ENCODE measurements around the gene NCLN.
"Not testable (repeated sequence)": the region's sequence is repeated elsewhere in the genome, so short reads cannot be mapped to it uniquely, and the experiment has no call there.

The NCLN gene

DNA sequence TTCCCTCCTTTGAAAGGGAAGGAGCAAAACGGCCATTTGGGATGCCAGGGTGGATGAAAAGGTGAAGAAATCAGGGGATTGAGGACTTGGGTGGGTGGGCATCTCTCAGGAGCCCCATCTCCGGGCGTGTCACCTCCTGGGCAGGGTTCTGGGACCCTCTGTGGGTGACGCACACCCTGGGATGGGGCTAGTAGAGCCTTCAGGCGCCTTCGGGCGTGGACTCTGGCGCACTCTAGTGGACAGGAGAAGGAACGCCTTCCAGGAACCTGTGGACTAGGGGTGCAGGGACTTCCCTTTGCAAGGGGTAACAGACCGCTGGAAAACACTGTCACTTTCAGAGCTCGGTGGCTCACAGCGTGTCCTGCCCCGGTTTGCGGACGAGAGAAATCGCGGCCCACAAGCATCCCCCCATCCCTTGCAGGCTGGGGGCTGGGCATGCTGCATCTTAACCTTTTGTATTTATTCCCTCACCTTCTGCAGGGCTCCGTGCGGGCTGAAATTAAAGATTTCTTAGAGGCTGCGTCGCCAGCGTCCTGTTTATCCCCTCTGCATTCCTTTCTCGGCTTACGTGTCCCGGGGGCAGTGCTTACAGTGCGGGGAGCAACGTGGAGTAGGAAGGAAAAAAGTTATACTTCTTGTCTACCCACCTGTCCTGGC, 22.4 kb upstream of the NCLN start:
- TF ChIP-seq, protein P1, sequence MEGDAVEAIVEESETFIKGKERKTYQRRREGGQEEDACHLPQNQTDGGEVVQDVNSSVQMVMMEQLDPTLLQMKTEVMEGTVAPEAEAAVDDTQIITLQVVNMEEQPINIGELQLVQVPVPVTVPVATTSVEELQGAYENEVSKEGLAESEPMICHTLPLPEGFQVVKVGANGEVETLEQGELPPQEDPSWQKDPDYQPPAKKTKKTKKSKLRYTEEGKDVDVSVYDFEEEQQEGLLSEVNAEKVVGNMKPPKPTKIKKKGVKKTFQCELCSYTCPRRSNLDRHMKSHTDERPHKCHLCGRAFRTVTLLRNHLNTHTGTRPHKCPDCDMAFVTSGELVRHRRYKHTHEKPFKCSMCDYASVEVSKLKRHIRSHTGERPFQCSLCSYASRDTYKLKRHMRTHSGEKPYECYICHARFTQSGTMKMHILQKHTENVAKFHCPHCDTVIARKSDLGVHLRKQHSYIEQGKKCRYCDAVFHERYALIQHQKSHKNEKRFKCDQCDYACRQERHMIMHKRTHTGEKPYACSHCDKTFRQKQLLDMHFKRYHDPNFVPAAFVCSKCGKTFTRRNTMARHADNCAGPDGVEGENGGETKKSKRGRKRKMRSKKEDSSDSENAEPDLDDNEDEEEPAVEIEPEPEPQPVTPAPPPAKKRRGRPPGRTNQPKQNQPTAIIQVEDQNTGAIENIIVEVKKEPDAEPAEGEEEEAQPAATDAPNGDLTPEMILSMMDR (IDR thresholded peaks at IDR 0.05; ENCODE audit: insufficient read depth, low read depth, low read length, missing control alignments): peak; percentile 98
- peak; percentile 85 for DNase-seq (ENCODE audit: low read depth)
- H3K4me3 ChIP-seq (ENCODE audit: low read depth, low read length): no peak overlapping the region

DNA sequence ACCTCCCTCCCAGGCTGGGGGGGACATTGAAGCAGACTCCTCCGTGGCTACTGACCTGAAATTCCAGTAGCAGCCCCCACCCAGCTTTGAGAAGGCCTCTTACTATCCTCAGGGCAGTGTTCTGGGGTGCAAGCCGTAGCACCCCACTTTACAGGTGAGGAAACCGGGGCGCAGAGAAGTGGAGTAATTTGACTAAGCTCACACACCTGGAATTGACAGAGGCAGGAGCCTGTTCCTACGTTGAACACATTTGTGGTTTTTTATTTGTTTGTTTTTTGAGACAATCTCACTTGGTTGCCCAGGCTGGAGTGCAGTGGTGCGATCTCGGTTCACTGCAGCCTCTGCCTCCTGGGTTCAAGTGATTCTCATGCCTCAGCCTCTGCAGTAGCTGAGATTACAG, 21.8 kb upstream of the NCLN start:
- TF ChIP-seq, protein P1 (IDR thresholded peaks at IDR 0.05; ENCODE audit: insufficient read depth, low read depth, low read length, missing control alignments): no peak
- DNase-seq (ENCODE audit: low read depth): no peak

DNA sequence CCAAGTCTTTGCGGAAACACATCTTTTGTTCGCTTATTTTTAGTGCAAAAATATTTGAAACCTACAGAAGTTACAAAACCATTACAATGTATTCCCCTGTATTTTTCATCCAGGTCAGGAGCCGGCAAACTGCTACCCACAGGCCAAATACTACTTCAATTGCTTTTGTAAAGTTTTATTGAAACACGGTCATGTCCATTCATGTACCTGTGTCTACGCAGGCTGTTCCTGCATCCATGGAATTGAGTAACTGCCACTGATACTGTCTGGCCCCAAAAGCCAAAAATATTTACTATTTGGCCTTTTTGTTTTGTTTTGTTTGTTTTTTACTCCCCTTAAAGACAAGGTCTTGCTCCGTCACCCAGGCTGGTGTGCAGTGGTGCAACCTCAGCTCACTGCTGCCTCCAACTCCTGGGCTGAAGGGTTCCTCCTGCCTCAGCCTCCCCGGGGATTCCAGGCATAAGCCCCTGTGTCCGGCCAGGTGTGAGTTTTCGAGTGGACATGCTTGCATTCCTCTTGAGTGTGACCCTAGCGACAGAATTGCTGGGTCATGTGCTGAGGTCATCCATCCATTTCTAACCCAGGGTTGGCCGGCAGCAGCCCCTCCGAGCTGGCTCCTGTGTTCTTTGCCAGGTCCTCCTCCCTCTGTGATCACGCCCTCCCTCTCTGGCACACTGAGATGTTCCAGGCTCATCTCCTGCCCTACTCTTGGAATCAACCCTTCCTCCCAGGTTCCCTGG, 18.0 kb upstream of the NCLN start:
- no peak for DNase-seq (ENCODE audit: low read depth)
- no peak overlapping the region for H3K4me3 ChIP-seq (ENCODE audit: low read depth, low read length)
- TF ChIP-seq, protein P1 (IDR thresholded peaks at IDR 0.05; ENCODE audit: insufficient read depth, low read depth, low read length, missing control alignments): no peak

More for the DNA sequence above, 21.8 kb upstream of the NCLN start:
- no peak overlapping the region for H3K4me3 ChIP-seq (ENCODE audit: low read depth, low read length)

DNA sequence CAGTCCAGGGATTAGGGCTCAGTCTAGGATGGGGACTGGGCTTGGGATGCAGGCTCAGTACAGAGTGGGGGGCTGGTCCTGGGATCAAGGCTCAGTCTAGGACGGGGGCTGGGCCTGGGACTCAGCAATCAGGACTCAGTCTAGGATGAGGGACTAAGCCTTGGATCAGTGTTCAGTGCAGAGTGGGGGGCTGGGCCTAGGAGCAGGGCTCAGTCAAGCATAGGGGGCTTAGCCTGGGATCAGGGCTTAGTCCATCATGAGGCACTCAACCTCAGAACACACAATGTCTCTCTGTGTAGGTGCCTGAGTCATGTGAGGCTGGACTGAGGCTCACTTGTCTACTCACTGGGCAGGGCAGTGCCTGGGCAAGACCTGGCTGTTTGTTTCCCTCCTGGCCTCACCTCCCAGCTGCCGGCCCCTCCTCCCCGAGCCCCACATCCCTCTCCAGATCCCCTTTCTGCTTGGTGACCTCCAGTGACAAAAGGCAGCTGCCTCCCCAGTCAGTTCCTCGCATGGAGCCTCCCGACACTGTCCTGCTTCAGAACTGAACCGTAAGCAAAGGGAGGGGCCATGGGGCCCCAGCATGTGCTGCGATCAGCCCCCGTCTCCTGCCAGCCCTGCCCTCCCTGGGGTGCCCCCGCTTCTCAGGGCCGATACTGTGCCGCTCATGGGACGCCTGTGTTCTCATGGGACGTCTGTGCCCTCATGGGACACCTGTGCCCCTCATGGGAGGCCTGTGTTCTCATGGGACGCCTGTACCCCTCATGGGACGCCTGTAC, 13.6 kb upstream of the NCLN start:
- TF ChIP-seq, protein P1 (IDR thresholded peaks at IDR 0.05; ENCODE audit: insufficient read depth, low read depth, low read length, missing control alignments): no peak
- peak; percentile 41 for DNase-seq (ENCODE audit: low read depth)

DNA sequence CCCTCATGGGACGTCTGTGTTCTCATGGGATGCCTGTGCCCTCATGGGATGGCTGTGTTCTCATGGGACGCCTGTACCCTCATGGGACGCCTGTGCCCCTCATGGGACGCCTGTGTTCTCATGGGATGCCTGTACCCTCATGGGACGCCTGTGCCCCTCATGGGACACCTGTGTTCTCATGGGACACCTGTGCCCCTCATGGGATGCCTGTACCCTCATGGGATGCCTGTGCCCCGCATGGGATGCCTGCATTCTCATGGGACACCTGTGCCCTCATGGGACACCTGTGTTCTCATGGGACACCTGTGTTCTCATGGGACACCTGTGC, 13.1 kb upstream of the NCLN start:
- DNase-seq (ENCODE audit: low read depth): not testable (repeated sequence)

More for the DNA sequence above, 13.6 kb upstream of the NCLN start:
- H3K4me3 ChIP-seq (ENCODE audit: low read depth, low read length): 0 out of 2 replicates have a peak overlapping the region, but pooled peaks have one; percentile 1

DNA sequence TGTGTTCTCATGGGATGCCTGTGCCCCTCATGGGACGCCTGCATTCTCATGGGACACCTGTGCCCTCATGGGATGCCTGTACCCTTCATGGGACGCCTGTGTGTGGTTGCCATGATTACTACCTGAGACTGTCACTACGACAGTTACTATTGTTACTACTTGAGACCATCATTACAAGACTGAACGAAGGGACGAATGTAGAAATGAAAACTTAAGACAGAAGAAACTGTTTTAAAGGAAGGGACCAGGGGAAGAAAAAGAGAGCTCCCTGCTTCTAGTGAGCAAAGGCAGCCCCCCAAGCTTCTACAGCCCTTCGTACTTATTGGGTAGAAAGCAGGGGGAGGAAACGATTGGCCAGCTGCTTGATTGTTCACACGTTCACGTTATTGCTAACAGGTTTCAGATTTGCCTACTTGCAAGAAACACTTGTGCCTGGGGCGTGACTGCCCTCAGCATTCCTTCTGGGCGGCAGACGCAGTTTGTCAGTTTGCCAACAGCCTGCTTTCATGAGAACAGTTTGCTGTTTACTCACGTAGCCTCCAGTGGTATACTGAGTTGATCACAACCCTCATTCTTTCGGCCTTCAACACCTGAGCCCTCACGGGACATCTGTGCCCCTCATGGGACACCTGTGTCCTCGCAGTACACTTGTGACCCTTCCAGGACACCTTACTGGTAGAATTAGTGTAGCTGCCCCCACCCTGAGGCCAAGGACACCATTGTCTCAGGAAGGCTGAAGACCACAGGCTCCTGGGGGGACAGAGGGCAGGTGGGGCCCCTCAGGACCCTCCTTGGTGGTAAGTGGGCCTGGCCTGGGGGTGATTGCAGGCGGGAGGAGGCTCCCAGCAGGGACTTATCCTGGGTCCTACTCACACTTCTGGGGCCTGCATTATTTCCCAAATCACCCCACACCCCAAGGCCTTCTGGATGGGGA, 9.7 kb upstream of the NCLN start:
- H3K4me3 ChIP-seq (ENCODE audit: low read depth, low read length): peak overlapping the region; percentile 48
- TF ChIP-seq, protein P1 (IDR thresholded peaks at IDR 0.05; ENCODE audit: insufficient read depth, low read depth, low read length, missing control alignments): no peak
- DNase-seq (ENCODE audit: low read depth): peak; percentile 89

More for the DNA sequence above, 13.1 kb upstream of the NCLN start:
- not testable (repeated sequence) for H3K4me3 ChIP-seq (ENCODE audit: low read depth, low read length)
